ENCODE measurements around the gene IRS1. TPM values are rescaled to one million over a fixed set of nuclear protein-coding genes. Genes with fewer than 3 reads are reported as not detected.
A peak's percentile ranks its signal among the peaks of the same experiment; 100 is the strongest.

IRS1 gene
- total RNA-seq, 1 donor from 2014 or later: 12.6 TPM

GRCh38 chr2:226839951-226840350 is 40.3 kb upstream of the IRS1 start:
- TF ChIP-seq, protein P1, sequence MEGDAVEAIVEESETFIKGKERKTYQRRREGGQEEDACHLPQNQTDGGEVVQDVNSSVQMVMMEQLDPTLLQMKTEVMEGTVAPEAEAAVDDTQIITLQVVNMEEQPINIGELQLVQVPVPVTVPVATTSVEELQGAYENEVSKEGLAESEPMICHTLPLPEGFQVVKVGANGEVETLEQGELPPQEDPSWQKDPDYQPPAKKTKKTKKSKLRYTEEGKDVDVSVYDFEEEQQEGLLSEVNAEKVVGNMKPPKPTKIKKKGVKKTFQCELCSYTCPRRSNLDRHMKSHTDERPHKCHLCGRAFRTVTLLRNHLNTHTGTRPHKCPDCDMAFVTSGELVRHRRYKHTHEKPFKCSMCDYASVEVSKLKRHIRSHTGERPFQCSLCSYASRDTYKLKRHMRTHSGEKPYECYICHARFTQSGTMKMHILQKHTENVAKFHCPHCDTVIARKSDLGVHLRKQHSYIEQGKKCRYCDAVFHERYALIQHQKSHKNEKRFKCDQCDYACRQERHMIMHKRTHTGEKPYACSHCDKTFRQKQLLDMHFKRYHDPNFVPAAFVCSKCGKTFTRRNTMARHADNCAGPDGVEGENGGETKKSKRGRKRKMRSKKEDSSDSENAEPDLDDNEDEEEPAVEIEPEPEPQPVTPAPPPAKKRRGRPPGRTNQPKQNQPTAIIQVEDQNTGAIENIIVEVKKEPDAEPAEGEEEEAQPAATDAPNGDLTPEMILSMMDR (IDR thresholded peaks at IDR 0.05; ENCODE audit: insufficient read depth, low read length, poor library complexity, severe bottlenecking): no peak
- Histone ChIP-seq H3K36me3 (ENCODE audit: control insufficient read depth, insufficient read depth, low read length) (no peaks in the 10 kb centered on the region), H3K4me3 (ENCODE audit: low read depth, low read length) (no peak overlapping the region), H3K27me3 (ENCODE audit: control insufficient read depth, insufficient read depth, low read length) (no peaks in the 10 kb centered on the region)
- no peak for DNase-seq (ENCODE audit: low read depth)

DNA sequence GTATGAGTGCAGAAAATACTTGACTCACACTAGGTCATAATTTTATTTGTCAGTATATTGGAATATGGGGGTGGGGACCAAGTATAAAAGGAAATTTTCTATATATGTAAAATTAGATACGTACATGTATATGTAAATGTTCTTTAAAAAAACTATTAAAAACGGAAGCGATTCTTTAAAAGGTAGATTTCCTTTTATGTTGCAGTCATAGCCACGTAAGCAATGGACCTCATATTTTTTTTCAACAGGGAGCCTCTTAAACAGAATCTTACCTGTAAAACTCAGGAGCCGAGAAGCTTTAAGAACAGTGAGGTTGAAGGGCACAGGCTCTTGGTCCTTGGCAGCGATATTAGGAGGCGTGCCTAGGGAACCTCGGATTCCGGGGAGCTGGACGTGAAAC is 39.5 kb upstream of the IRS1 start:
- H3K4me3 ChIP-seq (ENCODE audit: low read depth, low read length): no peak overlapping the region
- H3K27me3 ChIP-seq (ENCODE audit: control insufficient read depth, insufficient read depth, low read length): no peaks in the 10 kb centered on the region
- no peaks in the 10 kb centered on the region for H3K36me3 ChIP-seq (ENCODE audit: control insufficient read depth, insufficient read depth, low read length)
- DNase-seq (ENCODE audit: low read depth): no peak
- TF ChIP-seq, protein P1 (IDR thresholded peaks at IDR 0.05; ENCODE audit: insufficient read depth, low read length, poor library complexity, severe bottlenecking): no peak

DNA sequence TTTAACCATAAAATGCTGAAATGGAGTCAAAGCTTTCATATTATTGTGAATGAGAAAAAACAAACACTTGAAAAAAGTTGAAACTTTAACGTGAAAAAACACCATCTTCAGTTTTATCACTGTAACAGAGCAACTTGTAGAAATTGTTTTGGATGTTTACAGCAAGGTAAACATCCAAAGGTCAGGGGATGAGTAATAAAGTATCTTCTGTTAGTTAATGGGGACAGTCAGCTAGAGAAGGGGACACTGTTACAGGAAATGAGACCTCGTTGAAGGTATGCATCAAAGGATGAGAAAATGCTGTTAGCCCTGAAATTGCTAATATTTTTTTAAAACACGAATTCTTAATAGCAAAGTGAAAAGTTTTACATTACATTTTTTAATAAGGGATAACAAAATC is 39.1 kb upstream of the IRS1 start:
- Histone ChIP-seq H3K27me3 (ENCODE audit: control insufficient read depth, insufficient read depth, low read length) (no peaks in the 10 kb centered on the region), H3K36me3 (ENCODE audit: control insufficient read depth, insufficient read depth, low read length) (no peaks in the 10 kb centered on the region), H3K4me3 (ENCODE audit: low read depth, low read length) (no peak overlapping the region)
- no peak for DNase-seq (ENCODE audit: low read depth)
- TF ChIP-seq, protein P1 (IDR thresholded peaks at IDR 0.05; ENCODE audit: insufficient read depth, low read length, poor library complexity, severe bottlenecking): no peak

GRCh38 chr2:226837787-226838603 is 38.4 kb upstream of the IRS1 start:
- H3K4me3 ChIP-seq (ENCODE audit: low read depth, low read length): no peak overlapping the region
- H3K27me3 ChIP-seq (ENCODE audit: control insufficient read depth, insufficient read depth, low read length): no peaks in the 10 kb centered on the region
- DNase-seq (ENCODE audit: low read depth): no peak
- TF ChIP-seq, protein P1 (IDR thresholded peaks at IDR 0.05; ENCODE audit: insufficient read depth, low read length, poor library complexity, severe bottlenecking): no peak
- no peaks in the 10 kb centered on the region for H3K36me3 ChIP-seq (ENCODE audit: control insufficient read depth, insufficient read depth, low read length)

DNA sequence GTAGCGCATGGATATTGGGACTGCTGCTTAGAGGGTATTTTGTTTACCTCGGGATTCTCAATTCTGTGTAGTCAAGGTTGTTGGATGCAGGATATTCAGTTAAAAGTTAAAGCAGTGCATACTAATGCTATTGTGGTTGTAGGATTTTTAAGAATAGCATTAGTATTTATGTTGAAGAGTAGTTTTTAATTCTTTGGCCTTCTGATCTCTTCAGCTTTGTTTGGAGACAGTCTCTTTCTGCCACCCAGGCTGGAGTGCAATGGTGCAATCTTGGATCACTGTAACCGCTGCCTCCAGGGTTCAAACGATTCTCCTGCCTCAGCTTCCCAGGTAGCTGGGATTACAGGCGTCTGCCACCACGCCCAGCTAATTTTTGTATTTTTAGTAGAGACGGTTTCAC is 37.7 kb upstream of the IRS1 start:
- no peak overlapping the region for H3K4me3 ChIP-seq (ENCODE audit: low read depth, low read length)
- no peak for DNase-seq (ENCODE audit: low read depth)
- H3K27me3 ChIP-seq (ENCODE audit: control insufficient read depth, insufficient read depth, low read length): no peaks in the 10 kb centered on the region
- TF ChIP-seq, protein P1 (IDR thresholded peaks at IDR 0.05; ENCODE audit: insufficient read depth, low read length, poor library complexity, severe bottlenecking): no peak
- no peaks in the 10 kb centered on the region for H3K36me3 ChIP-seq (ENCODE audit: control insufficient read depth, insufficient read depth, low read length)

DNA sequence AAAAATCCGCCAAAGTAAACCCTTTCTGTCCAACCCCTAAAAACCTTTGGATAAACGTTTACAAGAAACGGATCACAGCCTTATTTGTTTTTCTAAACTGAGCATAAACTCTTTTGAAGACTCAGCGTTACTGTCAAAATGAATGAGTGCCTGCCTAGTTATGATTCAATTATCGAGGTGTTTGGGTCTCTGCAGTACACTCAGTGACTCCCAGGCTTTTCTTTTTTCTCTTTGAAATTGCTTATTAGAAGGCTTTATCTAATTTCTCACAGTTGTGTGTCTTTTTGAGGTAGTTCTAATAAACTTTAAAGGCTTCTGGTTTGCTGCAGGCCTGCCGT is 36.9 kb upstream of the IRS1 start:
- DNase-seq (ENCODE audit: low read depth): no peak
- TF ChIP-seq, protein P1 (IDR thresholded peaks at IDR 0.05; ENCODE audit: insufficient read depth, low read length, poor library complexity, severe bottlenecking): no peak
- no peaks in the 10 kb centered on the region for H3K36me3 ChIP-seq (ENCODE audit: control insufficient read depth, insufficient read depth, low read length)
- H3K4me3 ChIP-seq (ENCODE audit: low read depth, low read length): peak overlapping the region; percentile 67
- no peaks in the 10 kb centered on the region for H3K27me3 ChIP-seq (ENCODE audit: control insufficient read depth, insufficient read depth, low read length)

All from kidney epithelial cell (primary cell).